Transverse colon (tissue), 4 donors: ENCODE measurements around the gene SEPTIN12.
A peak's percentile ranks its signal among the peaks of the same experiment; 100 is the strongest.

Source experiments
- CTCF ChIP-seq, 5 experiments: fragments of 200-600 bp in 3 of 5; fragments of 450-650 bp in 2 of 5; sonication (generic) in 3 of 5; IDR thresholded peaks; 1 replicate in 2 of 5; 2 replicates in 3 of 5; pipeline ENCODE4 v1.5.1; 2016 to 2017; ENCODE audit warnings: antibody characterized with exemption in 5 of 5, inconsistent platforms in 3 of 5, mild to moderate bottlenecking in 2 of 5, moderate library complexity in 1 of 5
- EP300 ChIP-seq: sonication (generic); formaldehyde crosslinking; IDR thresholded peaks from one replicate; pipeline ENCODE4 v1.6.1; 2017; ENCODE audit warnings: antibody characterized with exemption, low read depth
- POLR2A ChIP-seq: fragments of 450-650 bp; IDR thresholded peaks from one replicate; pipeline ENCODE4 v1.6.1; 2016; ENCODE audit warnings: antibody characterized with exemption, mild to moderate bottlenecking, moderate library complexity
- POLR2AphosphoS5 ChIP-seq, 3 donors: sonication (generic); formaldehyde crosslinking; IDR thresholded peaks; one replicate each; pipeline ENCODE4 v1.6.1; 2016; ENCODE audit warnings: antibody characterized with exemption in 3 of 3

- no peak for TF ChIP-seq CTCF (IDR thresholded peaks at IDR 0.05)
- peak; percentile 41 for TF ChIP-seq POLR2A
- TF ChIP-seq POLR2AphosphoS5 (IDR thresholded peaks at IDR 0.05), result peak in 2 of 3 donors; percentile 24 to 71
- no peak for TF ChIP-seq EP300
Observed at GRCh38 chr16:4795181-4795827, 7.2 kb upstream of the SEPTIN12 start, which contains the start of gene SMIM22.
